Vagina (tissue), 2 donors: ENCODE results near the gene PHAF1.

Experiments used
- CTCF ChIP-seq, 3 experiments: fragments of 450-650 bp in 2 of 3; fragments of 200-600 bp in 1 of 3; sonication (generic) in 1 of 3; IDR thresholded peaks; one replicate each; pipeline ENCODE4 v1.5.1; 2017 to 2019; ENCODE audit warnings: antibody characterized with exemption in 3 of 3, mild to moderate bottlenecking in 2 of 3, moderate library complexity in 2 of 3
- POLR2A ChIP-seq, 2 donors: fragments of 450-650 bp; IDR thresholded peaks; one replicate each; pipeline ENCODE4 v1.6.1; 2017; ENCODE audit warnings: antibody characterized with exemption in 2 of 2, mild to moderate bottlenecking in 2 of 2, moderate library complexity in 2 of 2

GRCh38 chr16:67091906-67092566, 17.7 kb upstream of the PHAF1 start:
- no peak for TF ChIP-seq CTCF (IDR thresholded peaks at IDR 0.05)
- TF ChIP-seq POLR2A (IDR thresholded peaks at IDR 0.05): no peak
